HG03342 (cell line): ENCODE measurements around the gene TEX14.
"Not testable (repeated sequence)": the region's sequence is repeated elsewhere in the genome, so short reads cannot be mapped to it uniquely, and the experiment has no call there.

Source experiments
- ATAC-seq: cut with Tn5 transposase; IDR thresholded peaks from one replicate; pipeline ENCODE4 v1.9.1; 2021; ENCODE audit warnings: mild to moderate bottlenecking, moderate library complexity; ENCODE audit not compliant: unreplicated experiment

The TEX14 gene

DNA sequence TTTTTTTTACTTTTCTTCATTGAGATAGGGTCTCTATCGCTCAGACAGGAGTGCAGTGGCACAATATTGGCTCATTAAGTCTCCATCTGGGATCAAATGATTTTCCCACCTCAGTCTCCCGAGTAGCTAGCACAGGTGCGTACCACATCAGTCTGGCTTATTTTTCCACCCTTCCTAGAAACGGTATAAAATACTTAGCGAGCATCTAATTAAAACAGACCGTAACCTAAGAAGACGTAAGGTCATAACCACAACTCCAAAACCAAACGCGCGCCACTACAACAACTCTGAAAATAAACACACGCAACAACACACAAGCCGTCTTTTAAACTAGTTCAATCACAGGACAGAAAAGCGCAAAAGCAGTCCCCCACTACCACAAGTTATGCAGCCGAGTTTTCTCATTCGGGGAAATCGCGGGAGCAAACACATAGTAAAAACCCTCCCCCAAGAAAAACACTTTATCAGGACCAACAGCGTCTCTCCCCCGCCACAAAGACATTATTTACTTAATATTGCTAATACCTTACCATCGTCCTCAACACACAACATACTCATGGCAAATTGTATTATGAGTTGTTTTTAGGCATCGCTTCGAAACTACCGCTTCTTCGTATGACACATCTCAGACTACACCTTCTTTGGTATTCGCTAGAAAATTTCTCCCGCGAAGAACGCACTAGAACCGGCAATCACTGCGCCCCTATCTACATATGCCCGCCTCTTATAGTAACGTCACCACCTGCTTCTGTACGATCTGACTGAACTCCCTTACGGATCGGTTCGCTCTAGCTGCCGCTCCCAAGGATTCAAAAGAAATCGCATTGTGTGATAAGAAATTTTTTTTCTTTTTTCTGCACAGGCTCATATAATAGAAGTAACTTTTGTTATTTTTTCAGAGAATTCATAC, 32.8 kb downstream of the TEX14 start:
- ATAC-seq: peak; percentile 67

DNA sequence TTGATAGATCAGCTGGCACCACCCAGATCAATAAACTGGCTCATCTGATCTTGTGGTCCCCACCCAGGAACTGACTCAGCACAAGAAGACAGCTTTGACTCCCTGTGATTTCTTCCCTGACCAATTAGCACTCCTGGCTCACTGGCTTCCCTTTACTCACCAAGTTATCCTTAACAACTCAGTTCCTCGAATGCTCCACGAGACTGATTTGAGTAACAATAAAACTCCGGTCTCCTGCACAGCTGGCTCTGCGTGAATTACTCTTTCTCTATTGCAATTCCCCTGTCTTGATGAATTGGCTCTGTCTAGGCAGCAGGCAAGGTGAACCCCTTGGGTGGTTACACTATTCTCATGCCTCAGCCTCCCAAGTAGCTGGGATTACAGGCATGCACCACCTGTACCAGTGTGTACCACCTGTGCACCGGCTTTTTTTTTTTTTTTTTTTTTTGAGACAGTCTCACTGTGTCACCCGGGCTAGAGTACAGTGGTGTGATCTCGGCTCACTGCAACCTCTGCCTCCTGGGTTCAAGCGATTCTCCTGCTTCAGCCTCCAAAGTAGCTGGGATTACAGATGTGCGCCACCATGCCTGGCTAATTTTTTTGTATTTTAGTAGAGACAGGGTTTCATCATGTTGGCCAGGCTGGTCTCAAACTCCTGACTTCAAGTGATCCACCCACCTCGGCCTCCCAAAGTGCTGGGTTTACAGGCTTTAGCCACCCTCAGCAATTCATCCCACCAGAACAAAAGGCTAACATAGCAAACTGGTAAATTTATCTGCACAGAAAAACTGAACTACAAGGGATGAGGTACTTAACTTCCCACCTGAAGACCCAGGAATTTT, 33.7 kb downstream of the TEX14 start:
- ATAC-seq: not testable (repeated sequence)

DNA sequence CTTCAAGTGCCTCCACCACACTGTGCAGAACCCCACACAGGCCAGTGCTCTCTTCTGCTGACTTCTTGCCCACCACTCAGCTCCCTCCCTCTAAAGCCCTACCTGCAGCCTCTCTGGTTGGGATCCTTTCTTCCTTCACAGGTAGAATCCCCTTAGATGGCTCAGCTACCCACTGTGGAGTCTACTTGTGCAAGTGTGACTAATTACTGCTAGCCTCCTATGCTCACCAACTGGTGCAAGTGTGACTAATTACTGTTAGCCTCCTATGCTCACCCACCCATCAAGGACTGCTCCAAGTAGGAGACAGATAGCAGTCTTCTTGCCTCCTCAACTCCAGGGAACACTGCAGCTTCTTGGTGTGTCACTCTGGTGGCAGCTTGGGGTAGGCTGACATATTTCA, 43.6 kb downstream of the TEX14 start:
- ATAC-seq: no peak

DNA sequence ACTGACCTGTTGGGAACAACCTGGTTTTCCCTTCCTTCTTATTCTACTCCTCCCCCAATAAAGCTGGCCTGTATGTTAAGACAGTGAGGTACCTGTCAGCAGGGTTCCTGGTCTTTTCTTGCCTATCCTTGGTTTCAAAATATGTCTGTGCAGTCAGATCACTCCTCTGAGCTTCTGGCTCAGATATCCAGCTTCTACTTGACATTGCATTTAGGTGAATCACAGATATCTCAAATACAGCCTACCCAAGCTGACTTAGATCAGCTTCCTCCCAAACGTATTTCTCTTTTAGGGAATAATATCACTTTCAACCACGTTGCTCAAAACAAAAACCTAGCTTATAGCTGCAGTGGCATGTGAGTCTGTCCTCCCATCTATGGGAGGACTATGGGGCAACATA, 48.7 kb downstream of the TEX14 start:
- no peak for ATAC-seq

DNA sequence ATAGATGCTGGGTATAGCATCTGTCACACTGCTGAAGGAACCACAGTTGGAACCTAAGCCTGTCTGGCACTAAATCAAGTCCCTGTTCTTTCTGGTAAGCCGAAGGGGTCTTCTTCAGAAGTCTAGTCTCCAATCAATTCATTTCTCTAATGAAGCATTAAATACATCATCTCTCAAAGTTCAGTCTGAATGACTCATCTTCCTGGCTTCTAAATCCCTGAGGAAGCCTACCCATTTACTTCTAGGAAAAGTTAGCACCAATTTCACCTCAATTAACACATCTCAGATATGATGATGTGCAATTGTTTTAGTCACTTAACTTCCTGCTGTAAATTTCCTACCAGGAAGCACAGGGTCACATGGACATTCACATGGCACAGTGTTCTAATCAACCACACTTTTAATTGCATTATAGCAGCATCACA, 49.9 kb downstream of the TEX14 start:
- no peak for ATAC-seq

DNA sequence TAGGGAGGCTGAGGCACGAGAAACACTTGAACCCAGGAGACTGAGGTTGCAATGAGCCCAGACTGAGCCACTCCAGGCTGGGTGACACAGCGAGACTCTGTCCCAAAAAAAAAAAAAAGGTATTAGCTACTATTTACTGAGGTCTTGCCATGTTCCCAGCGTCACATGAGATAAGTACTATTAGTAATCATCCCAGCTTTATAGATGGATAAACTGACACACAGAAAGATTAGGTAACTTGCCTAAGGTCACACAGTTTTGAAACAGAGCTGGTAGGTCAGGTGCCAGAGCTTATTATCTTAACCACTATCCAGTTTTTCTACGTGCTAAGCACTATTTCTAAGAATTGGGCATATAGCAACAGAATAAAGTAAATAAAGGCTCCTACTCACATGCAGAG, 51.6 kb downstream of the TEX14 start:
- no peak for ATAC-seq

DNA sequence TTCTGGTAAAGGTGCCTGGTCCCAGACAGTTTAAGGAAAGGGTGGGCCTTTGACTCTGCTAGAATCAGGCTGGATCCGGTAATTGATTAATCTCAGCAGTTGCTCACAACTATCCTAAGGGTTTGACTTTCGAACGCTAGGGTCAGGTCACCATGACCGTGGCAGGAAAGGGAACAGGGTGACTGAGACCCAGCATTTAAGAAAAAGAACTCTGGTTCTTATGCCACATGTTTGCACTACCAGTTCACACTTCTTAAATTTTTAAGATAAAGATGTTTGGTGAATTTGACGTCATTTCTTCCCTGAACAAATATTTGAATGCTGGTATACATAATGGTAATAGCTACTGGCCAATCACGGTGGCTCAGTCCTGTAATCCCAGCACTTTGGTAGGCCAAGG, 52.2 kb downstream of the TEX14 start:
- ATAC-seq: no peak

DNA sequence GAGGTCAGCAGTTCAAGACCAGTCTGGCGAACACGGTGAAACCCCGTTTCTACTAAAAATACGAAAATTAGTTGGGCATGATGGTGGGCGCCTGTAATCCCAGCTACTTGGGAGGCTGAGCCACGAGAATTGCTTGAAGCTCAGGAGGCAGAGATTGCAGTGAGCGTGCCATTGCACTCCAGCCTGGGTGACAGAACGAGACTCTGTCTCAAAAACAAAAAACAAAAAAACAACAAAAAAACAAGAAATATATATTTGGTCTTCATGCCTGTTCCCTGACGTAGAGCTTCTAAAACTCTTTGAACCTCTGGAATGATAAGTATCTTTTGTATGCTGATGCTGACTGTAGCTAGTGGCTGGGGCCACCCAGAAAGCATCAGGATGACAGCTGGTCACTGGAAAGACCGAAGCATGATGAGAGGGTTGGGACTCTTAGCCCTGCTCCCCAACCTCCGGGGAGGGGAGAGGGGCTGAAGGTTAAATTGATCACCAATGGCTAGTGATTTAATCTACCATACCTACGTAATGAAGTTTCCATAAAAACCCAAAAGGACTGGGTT, 54.8 kb downstream of the TEX14 start:
- no peak for ATAC-seq

DNA sequence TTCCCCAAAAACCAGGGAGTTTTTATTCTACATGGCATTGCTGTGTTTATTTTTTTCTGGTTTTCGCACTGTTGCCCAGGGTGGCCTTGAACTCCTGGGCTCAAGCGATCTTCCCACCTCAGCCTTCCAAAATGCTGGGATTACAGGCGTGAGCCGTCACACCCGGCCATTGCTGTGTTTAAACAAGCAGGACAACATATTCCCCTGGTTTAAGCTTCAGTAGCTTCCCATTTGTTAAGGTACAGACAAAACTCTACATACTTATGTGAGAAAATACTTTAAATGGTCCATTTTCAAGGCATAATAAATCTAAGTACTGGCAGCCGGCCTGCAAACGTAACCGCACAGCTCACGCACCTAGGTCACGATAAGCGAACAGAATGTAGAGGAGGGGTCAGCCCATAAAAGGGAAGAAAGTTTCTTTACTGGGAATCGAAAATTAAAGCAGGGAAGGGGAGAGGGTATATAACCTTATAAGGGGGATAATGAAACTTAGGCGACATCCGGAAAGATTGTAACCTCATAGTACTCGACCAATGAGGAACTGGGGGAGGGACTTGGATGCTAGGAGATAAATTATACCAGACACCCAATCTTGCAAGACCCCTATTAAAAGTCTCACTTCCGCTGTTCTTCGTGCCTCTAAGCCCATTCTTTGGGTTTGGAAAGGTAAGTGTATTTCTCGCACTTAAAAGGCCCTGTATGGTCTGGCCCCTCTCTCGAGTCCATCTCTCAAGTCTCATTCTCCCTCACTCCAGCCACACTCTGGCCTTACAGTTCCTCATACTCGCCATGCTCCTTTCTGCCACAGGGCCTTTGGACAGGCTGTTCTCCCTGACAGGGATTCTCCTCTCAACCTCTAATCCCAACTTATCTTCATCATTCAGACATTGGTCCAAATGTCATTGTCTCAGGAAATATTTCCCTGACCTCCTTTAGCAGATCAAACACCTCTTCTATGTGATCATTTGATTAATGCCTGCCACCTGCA, 59.2 kb downstream of the TEX14 start:
- no peak for ATAC-seq

DNA sequence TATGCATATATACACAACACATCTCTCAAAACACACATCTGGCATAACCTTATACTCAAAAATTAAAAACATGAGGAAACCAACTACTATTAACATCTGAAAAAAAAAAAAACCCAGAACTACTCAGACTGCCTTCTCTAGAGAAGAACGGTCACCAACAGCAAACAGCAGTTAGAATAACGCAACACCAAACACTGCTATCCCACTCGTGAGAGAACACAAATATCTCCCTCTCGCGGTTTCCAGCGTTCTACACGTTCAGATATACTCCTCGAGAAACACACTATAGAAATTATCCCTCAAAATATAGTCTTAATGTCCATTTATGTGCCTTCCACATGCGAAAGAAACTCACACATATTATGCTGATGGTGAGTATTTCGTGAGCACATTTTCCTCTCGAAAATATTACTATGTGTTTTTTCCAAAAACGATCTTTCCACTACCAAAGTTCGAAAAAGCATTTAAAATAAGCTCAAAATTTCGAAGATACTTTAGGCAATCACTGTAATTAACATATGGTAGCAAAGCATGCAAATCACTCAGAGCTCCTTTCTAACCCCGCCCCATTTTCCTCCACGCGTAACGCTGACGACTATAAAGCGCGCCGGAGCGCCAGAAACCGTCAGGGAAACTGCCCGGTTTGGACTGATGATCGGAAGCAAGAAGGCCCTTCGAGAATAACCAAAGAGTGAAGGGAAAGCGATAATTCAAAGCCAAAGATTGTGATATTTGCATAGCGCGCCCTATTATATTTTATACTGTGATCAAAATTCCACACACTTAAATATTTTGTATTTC, 60.1 kb downstream of the TEX14 start:
- peak; percentile 76 for ATAC-seq

DNA sequence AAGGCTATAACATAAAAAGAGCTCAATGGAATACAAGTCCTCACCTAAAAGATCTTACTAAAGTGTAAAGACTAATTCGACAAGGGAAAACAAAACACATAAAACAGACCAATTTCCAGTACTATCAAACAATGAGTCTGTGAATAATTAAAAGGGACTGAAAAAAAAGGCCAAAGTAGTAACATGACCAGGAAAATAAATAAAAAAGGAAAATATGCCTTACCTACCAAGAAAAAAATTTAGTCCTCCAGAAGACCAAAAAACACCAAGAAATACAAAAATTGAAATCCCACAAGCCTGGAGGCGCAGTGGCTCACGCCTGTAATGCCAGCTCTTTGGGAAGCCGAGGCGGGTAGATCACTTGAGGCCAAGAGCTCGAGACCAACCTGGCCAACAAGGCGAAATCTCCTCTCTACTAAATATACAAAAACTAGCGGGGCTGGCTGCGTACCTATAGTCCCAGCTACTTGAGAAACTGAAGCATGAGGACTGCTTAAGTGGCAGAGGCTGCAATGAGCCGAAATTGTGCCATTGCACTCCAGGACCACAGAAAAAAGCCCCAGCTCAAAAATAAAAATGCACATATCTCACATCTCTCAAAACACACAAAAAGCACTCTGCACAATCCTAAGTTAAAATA, 60.8 kb downstream of the TEX14 start:
- peak; percentile 56 for ATAC-seq

DNA sequence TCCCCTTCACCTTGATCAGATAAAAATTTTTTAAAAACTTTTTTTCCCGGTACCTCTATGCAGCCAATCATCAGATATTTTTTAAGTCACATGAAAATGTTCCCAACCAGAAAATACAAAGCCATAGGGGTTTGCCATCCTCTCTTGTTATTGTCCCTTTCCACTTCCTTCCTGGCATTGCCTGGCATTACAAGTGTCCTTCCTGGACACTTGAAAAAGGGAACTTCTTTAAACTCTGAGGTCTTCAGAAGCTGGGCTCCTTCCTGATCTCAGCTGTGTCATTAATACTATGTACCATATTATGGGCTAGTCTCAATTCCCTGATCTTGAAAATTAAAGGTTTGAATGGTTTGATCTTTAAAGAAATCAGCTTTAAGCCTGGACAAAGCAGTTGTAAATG, 64.9 kb downstream of the TEX14 start:
- no peak for ATAC-seq

DNA sequence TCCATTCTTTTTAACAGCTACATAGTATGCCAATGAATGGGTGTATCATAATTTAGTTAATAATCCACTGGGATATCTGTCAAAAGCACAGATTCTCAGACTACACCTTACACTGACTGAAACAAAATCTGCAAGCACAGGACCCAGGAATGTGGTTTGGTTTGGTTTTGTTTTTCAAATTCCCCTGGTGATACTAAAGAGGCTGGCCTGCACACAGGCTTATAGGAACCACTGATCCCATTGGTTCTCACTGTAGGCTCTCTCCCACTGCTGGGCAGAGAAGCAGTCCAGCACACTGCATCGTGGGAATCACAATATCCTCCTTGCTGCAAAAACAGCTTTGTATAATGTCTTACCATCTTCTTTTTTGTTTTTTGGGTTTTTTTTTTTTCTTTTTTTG, 67.1 kb downstream of the TEX14 start:
- no peak for ATAC-seq

DNA sequence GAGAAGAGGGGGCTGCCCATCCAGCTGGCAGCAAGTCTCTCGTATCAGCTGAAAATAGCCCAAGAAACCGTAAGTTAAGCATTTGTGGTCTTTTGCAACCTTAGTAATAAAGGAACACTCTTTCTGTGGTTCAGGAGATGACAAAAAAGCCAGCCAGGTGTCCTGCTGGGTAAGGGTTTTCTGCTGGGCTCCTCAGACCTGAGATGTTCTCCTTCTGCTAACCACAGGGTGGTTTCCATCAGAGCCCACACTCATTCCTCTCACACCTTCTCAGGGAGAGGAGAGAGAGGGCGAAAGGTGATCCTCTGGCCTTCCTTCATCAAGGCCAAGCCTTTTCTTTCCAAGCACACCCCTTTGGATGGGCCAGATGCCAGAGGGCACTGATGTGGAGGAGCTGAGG, 70.7 kb downstream of the TEX14 start:
- ATAC-seq: peak; percentile 69

DNA sequence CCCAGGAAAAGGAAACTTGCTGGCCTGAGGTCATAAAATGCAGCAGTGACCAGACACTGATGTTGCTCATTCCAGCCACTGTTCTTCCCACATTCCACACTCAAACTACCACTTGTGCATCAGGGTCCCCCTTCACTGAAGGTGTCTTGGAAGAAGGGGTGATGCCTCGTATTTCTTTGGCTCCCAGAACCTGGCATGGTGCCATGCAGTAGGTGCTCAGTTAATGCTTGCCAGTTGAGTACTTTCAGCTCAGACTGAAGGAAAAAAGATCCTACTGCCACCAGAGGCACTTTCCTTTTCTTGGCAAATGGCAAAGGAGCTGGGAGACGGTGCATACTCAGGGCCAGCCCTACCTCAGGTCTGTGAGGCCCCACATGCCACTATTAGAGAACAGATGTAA, 73.5 kb downstream of the TEX14 start:
- no peak for ATAC-seq

DNA sequence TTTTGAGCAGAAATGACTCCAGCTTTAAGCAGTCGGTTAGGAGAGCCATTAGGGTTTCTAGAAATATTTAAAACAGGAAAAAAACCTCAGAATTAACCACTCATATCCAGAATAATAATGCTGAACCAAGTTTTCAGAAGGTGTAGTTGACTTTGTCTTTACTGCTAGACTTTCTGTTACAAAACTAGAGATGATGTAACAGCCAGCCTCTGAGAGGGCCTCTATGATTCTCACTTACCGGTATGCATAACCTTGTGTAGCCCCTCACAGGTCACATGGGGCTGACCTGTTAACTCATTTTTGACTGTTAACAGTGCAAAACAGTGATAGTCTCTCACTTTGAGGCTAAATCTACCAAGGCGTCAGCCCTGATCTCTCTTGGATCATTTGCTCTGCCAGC, 74.3 kb downstream of the TEX14 start:
- ATAC-seq: no peak

DNA sequence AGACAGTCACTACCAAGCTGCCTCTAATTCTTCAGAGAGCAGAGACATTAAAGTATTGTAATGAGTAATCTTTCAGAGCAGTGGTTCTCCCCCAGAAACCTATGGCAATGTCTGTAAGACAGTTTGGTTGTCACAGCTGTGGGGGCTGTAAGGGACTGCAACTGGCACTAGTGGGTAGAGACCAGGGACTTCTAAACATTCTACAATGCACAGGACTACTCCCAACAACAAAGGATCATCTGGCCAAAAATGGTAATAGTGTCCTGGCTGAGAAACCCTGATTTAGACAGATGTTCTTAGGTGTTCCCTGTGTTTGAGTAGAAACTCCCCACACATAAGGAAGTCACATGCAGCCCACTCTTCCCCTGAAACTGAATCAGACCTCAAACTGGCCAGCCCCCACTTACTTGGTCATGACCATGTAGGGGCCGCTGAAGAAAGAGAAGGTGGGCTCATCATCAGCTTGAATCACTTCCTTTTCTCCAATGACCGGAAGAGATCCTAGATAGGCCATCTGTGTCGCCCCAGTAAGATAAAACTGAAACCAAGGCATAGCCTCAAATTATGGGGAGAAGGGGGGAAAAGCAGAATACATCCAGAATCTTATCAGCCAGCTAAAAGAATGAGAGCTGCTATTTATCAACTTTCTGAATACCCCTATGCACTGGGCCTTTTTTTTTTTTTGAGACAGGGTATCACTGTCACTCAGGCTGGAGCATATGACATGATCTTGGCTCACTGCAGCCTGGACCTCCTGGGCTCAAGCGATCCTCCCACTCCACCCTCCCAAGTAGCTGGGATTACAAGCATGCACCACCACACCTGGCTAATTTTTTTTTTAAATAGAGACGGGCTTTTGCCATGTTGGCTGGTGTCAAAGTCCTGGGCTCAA, 75.8 kb downstream of the TEX14 start:
- ATAC-seq: peak; percentile 57

DNA sequence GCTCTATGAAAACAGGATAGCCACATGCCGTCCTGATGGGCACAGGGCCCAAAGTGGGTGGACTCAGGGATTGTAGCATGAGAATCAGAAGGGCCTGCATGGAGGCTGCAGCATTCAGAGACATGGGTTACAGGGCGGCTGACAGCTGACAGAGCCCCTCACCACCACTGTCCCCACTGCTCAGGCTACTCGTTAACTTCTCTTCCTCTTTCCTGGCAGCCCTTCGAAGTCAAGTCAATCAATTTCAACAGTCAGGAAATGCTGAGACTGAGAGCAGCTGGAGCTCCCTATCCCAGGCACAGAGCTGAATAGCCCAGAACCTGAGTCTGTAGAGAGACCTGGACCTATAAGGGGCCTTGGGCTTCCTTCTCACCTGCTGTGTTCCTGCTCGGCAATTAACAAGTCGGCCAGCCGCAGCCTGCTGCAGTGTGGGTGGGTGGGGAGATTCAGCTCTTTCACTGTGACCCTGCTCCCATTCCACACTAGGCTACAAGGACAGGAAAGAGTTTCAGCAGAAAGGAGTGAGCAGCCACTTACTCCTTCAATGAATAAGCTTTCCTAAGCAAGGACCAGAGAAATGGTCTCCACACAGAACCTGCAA, 76.9 kb downstream of the TEX14 start:
- no peak for ATAC-seq
